GM12864 (cell line): Measurements from ENCODE around the gene SF3B5.
"Not testable (repeated sequence)": the region's sequence is repeated elsewhere in the genome, so short reads cannot be mapped to it uniquely, and the experiment has no call there.

Experiments
- DNase-seq: peaks from one replicate; pipeline ENCODE4 v3.0.0-alpha.2; 2011; ENCODE audit warnings: low read depth
- H3K4me3 ChIP-seq: 2 replicates; pipeline ENCODE4 v1.5.1; 2011; ENCODE audit warnings: mild to moderate bottlenecking, low read depth, low read length, control low read depth
- TF ChIP-seq, protein P1 (sequence below): IDR thresholded peaks from 2 replicates; pipeline ENCODE4 v1.5.1; 2011; ENCODE audit warnings: low read depth, mild to moderate bottlenecking, moderate library complexity, low read length, control low read depth, inconsistent platforms; ENCODE audit errors: missing control alignments

The SF3B5 gene

DNA sequence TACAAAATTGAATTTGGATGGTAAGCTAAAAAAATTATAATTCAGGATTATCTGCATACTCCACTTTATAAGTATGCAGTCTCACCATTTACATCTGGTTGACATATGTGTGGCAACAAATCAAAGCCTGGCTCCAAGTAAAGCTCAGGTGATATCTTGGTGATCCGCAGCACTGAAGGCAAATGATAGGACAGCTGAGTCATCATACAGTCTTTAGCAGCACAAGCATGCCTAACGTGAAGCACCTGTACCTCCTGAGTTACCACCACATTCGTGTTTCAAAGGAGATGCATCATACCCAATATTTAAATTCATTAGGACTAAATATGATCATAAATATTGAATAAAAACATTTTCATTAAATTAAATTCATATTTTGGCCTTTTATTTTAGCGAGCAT, 43.2 kb upstream of the SF3B5 start:
- TF ChIP-seq, protein P1, sequence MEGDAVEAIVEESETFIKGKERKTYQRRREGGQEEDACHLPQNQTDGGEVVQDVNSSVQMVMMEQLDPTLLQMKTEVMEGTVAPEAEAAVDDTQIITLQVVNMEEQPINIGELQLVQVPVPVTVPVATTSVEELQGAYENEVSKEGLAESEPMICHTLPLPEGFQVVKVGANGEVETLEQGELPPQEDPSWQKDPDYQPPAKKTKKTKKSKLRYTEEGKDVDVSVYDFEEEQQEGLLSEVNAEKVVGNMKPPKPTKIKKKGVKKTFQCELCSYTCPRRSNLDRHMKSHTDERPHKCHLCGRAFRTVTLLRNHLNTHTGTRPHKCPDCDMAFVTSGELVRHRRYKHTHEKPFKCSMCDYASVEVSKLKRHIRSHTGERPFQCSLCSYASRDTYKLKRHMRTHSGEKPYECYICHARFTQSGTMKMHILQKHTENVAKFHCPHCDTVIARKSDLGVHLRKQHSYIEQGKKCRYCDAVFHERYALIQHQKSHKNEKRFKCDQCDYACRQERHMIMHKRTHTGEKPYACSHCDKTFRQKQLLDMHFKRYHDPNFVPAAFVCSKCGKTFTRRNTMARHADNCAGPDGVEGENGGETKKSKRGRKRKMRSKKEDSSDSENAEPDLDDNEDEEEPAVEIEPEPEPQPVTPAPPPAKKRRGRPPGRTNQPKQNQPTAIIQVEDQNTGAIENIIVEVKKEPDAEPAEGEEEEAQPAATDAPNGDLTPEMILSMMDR: no peak

DNA sequence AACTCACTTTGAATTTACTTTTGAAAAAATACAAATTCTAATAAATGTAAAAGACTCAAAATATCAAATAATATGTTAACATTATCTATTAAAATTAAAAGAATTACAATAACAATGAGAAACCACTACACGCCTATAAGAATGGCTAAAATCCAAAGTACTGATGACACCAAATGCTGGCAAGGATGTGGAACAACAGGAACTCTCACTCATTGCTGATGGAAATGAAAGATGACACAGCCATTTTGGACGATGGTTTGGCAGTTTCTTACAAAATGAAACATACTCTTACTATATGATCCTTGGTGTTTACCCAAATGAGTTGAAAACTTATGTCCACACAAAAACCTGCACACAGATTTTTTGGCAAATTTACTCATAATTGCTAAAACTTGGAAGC, 39.4 kb upstream of the SF3B5 start:
- DNase-seq: no peak
- TF ChIP-seq, protein P1: no peak
- H3K4me3 ChIP-seq: no peak overlapping the region

More for the DNA sequence above, 43.2 kb upstream of the SF3B5 start:
- no peak overlapping the region for H3K4me3 ChIP-seq
- no peak for DNase-seq

DNA sequence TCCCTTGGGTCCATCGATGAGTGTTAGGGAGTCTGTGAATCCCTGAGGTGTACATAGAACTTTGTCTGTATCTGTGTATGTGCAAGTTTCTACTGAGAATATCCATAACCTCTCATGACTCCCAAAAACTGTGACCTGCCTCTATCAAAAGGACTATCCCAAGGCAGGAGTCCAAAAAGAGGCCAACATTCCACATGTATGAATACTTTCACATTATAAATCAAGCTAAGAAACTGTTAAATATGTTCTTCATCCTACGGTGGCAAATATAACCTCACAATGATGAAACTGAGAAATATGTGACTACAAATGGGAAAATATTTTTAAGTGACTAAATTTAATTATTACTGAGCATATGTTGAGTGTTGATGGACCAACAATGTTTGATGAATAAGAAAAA, 38.8 kb upstream of the SF3B5 start:
- TF ChIP-seq, protein P1: no peak
- no peak for DNase-seq
- no peak overlapping the region for H3K4me3 ChIP-seq

DNA sequence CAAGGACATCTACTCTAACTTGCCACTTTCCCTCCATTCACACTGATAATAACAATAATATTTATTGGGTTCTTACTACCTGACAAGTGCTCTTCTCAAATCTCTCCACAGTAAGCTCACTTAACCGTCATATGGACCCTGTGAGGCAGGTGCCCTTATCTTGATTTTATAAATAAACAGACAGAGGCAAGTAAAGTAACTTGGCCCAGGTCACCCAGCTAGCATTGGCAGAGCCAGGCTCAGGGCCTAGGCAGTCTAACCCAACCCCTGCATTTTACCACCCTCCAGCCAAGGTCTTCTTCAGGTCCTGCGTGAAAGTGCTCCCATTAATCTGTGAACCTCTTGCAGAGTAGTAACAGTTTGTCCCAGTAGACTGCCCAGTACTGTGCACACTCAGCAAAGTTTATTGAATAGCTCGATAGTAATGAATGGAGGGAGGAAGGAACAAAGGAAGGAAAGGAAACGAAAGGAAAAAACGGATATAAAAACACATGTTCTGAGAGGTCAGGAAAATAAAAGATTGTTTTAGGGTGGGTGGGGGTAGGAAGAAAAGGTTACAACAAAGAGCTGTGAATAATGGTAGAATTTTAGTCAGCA, 38.0 kb upstream of the SF3B5 start:
- H3K4me3 ChIP-seq: no peak overlapping the region
- no peak for DNase-seq
- TF ChIP-seq, protein P1: no peak

DNA sequence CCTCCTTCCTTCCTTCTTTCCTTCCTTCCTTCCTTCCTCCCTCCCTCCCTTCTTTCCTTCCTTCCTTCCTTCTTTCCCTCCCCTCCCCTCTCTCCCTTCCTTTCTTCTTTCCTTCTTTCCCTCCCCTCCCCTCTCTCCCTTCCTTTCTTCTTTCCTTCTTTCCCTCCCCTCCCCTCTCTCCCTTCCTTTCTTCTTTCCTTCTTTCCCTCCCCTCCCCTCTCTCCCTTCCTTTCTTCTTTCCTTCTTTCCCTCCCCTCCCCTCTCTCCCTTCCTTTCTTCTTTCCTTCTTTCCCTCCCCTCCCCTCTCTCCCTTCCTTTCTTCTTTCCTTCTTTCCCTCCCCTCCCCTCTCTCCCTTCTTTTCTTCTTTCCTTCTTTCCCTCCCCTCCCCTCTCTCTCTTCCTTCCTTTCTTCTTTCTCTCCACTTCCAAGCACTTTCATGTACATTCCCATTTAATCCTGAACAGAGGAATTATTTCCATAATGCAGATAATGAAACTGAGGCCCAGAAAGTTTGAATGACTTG, 36.9 kb upstream of the SF3B5 start:
- DNase-seq, H3K4me3 ChIP-seq: not testable (repeated sequence)

DNA sequence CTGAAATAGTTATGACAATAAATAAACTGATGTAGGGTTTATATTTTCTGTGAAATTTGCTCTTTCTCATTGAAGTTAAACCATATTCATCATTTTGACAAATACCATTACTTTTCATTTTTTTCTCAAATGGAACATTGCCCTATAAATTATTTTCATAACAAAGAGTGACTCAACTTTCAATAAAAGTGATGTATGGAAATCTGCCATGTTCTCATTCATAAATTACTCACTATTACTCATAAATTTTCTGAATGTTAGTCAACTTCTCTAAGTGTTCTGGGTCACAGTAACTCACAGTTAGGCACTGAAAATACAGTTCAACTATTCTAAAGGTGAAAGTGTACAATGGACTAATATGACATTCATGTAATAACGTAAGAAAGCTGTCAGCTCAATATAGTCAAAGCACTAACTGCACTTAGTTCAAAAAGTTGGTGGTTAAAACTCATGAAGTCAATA, 35.9 kb upstream of the SF3B5 start:
- H3K4me3 ChIP-seq: no peak overlapping the region
- TF ChIP-seq, protein P1: no peak
- no peak for DNase-seq

DNA sequence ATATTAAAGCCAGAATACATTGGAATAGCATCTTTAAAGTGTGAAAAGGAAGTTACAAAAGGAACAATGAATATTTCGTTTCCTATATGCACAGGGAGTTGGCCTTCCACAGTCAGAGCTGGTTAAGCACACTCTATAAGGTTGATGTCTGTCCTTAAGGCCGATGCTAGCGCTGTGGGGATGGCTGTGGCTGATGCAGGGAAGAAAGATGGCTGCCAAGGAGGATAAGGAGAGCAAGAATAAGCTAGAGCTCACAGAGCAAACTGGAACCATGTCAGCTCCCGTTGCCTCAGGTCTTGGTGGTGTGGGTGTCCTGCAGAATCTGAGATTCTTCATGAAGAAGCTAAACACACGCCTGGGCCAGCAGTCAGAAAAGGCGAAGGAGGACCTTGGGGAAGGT, 34.1 kb upstream of the SF3B5 start:
- TF ChIP-seq, protein P1: no peak
- DNase-seq: no peak
- no peak overlapping the region for H3K4me3 ChIP-seq
